Mammary epithelial cell (primary cell): ENCODE data around the gene TIMM44.

Experiments
- CTCF ChIP-seq, 2 donors: IDR thresholded peaks in 1 of 2; conservative IDR thresholded peaks in 1 of 2; 2 replicates each; pipeline ENCODE4 v1.5.1; 2011 to 2012; ENCODE audit warnings: inconsistent platforms in 2 of 2, low read length in 2 of 2, mild to moderate bottlenecking in 2 of 2, control low read depth in 1 of 2, low read depth in 1 of 2; ENCODE audit not compliant: insufficient read depth in 1 of 2; ENCODE audit errors: extremely low read depth in 1 of 2
- EZH2 ChIP-seq: IDR thresholded peaks from 2 replicates; pipeline ENCODE4 v1.6.1; 2012; ENCODE audit warnings: low read length, inconsistent platforms, borderline replicate concordance

- TF ChIP-seq CTCF (conservative IDR thresholded peaks at IDR 0.05 in 1 of 2, IDR thresholded peaks at IDR 0.05 in 1 of 2; ENCODE audit: extremely low read depth in 1 of 2, insufficient read depth in 1 of 2, low read depth in 1 of 2, low read length in 2 of 2) = no peak
- no peak for TF ChIP-seq EZH2
Measured at GRCh38 chr19:7877249-7877836, 66.1 kb downstream of the TIMM44 start.
